LHCN-M2 (cell line): ENCODE data around the gene UGT1A7. TPM values are rescaled to one million over a fixed set of nuclear protein-coding genes. Genes with fewer than 3 reads are reported as not detected.
"Not testable (repeated sequence)": the region's sequence is repeated elsewhere in the genome, so short reads cannot be mapped to it uniquely, and the experiment has no call there.

ENCODE experiments used
- DNase-seq: peaks from one replicate; pipeline ENCODE4 v3.0.0-alpha.2; 2012; ENCODE audit warnings: low read depth
- polyA plus RNA-seq: library from polyadenylated mRNA; unstranded; fragments of >200 nt; gene quantifications from one replicate; pipeline ENCODE4 v1.2.1, GENCODE V29; 2012; ENCODE audit warnings: missing spikeins
- total RNA-seq: library from RNA; depleted of rRNA; stranded (reverse); fragments of >200 nt; gene quantifications from 2 replicates; pipeline ENCODE4 v1.2.3, GENCODE V29; 2014; rRNA removed

The UGT1A7 gene
- not detected in 2 replicates for total RNA-seq
- polyA plus RNA-seq = not detected

GRCh38 chr2:233681521-233682099 is at the start of gene UGT1A7:
Gene UGT1A7, plus strand, starts transcription at chr2:233681901. Its CDS starts 37 bp downstream, at chr2:233681938.
- DNase-seq = no peak

GRCh38 chr2:233636306-233636705 is 45.4 kb upstream of the UGT1A7 start, which contains the start of gene UGT1A10:
Gene UGT1A10, plus strand, starts transcription at chr2:233636448. Its CDS starts 75 bp downstream, at chr2:233636523.
- not testable (repeated sequence) for DNase-seq

- no peak for DNase-seq
These were observed 42.9 kb upstream of the UGT1A7 start for GRCh38 chr2:233638836-233639235.

GRCh38 chr2:233639860-233640259 is 41.8 kb upstream of the UGT1A7 start:
- no peak for DNase-seq

- DNase-seq = no peak
These were observed 38.6 kb upstream of the UGT1A7 start for GRCh38 chr2:233643128-233643527.

- DNase-seq = not testable (repeated sequence)
These were observed 35.7 kb upstream of the UGT1A7 start for GRCh38 chr2:233646033-233646432.

- DNase-seq = no peak
These were observed 30.7 kb upstream of the UGT1A7 start for GRCh38 chr2:233650981-233651380.

GRCh38 chr2:233651430-233651829 is 30.3 kb upstream of the UGT1A7 start:
- no peak for DNase-seq

GRCh38 chr2:233654501-233654900 is 27.2 kb upstream of the UGT1A7 start:
- no peak for DNase-seq

GRCh38 chr2:233655043-233655442 is 26.7 kb upstream of the UGT1A7 start:
- DNase-seq = no peak

- not testable (repeated sequence) for DNase-seq
These were observed 25.8 kb upstream of the UGT1A7 start for GRCh38 chr2:233655943-233656342.

GRCh38 chr2:233656443-233656842 is 25.3 kb upstream of the UGT1A7 start:
- no peak for DNase-seq

GRCh38 chr2:233658610-233659009 is 23.1 kb upstream of the UGT1A7 start:
- no peak for DNase-seq

GRCh38 chr2:233663911-233664310 is 17.8 kb upstream of the UGT1A7 start:
- DNase-seq = no peak

- no peak for DNase-seq
These were observed 13.0 kb upstream of the UGT1A7 start for GRCh38 chr2:233668605-233669260.

- no peak for DNase-seq
These were observed 10.2 kb upstream of the UGT1A7 start, which contains the start of gene UGT1A9 for GRCh38 chr2:233671290-233672161. Gene UGT1A9, plus strand, starts transcription at chr2:233671898. Its CDS starts 37 bp downstream, at chr2:233671935.

GRCh38 chr2:233672886-233673285 is 8.8 kb upstream of the UGT1A7 start:
- DNase-seq = no peak

- DNase-seq = no peak
These were observed 7.8 kb upstream of the UGT1A7 start for GRCh38 chr2:233673896-233674295.

GRCh38 chr2:233674314-233674713 is 7.4 kb upstream of the UGT1A7 start:
- no peak for DNase-seq

GRCh38 chr2:233674995-233675394 is 6.7 kb upstream of the UGT1A7 start:
- no peak for DNase-seq

- no peak for DNase-seq
These were observed 5.7 kb upstream of the UGT1A7 start for GRCh38 chr2:233676046-233676445.

GRCh38 chr2:233679196-233679595 is 2.5 kb upstream of the UGT1A7 start:
- DNase-seq = no peak
